Panc1 (cell line): ENCODE data around the gene HDAC6.

Experiments used
- CTCF ChIP-seq: fragments of 450-650 bp; IDR thresholded peaks from 2 replicates; pipeline ENCODE4 v1.5.1; 2017; ENCODE audit warnings: mild to moderate bottlenecking
- POLR2AphosphoS5 ChIP-seq: IDR thresholded peaks from 2 replicates; pipeline ENCODE4 v1.6.1; 2012; ENCODE audit warnings: mild to moderate bottlenecking, low read depth, low read length, moderate library complexity
- REST ChIP-seq, 2 experiments: IDR thresholded peaks; 2 replicates each; pipeline ENCODE4 v1.6.1; 2011 to 2012; ENCODE audit warnings: low read depth in 2 of 2, control low read depth in 1 of 2, low read length in 1 of 2, mild to moderate bottlenecking in 1 of 2, moderate library complexity in 1 of 2; ENCODE audit not compliant: insufficient read depth in 1 of 2
- SIN3A ChIP-seq: IDR thresholded peaks from 2 replicates; pipeline ENCODE4 v1.6.1; 2012; ENCODE audit warnings: low read depth, mild to moderate bottlenecking, low read length, moderate library complexity, borderline replicate concordance; ENCODE audit not compliant: insufficient read depth
- TCF7L2 ChIP-seq: IDR thresholded peaks from 2 replicates; pipeline ENCODE4 v1.6.1; 2011; ENCODE audit warnings: mild to moderate bottlenecking, low read depth, low read length, inconsistent platforms

DNA sequence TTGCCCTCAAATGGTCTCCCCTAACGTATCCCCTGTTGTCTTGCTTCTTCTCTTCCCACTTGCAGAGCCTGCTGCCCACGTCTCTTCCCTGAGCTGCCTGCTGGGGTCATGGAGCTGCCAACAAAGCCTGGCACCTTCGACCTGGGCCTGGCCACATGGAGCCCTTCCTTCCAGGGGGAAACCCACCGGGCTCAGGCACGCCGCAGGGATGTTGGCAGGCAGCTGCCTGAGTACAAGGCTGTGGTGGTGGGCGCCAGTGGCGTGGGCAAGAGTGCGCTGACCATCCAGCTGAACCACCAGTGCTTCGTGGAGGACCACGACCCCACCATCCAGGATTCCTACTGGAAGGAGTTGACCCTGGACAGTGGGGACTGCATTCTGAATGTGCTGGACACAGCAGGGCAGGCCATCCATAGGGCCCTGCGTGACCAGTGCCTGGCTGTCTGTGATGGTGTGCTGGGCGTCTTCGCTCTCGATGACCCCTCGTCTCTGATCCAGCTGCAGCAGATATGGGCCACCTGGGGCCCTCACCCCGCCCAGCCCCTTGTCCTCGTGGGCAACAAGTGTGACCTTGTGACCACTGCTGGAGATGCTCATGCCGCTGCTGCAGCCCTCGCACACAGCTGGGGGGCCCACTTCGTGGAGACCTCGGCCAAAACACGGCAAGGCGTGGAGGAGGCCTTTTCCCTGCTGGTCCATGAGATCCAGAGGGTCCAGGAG, 27.3 kb downstream of the HDAC6 start:
- TF ChIP-seq CTCF (no peak), POLR2AphosphoS5 (no peak), SIN3A (no peak), TCF7L2 (no peak), REST (IDR thresholded peaks at IDR 0.05; ENCODE audit: insufficient read depth in 1 of 2, low read depth in 2 of 2, low read length in 1 of 2) (no peak)
